Sigmoid colon (tissue), 7 donors: Measurements from ENCODE around the gene LRP1B. TPM values are rescaled to one million over a fixed set of nuclear protein-coding genes. Genes with fewer than 3 reads are reported as not detected.

Source experiments
- DNase-seq: peaks from one replicate; pipeline ENCODE4 v3.0.0-alpha.2; 2019
- H3K27ac ChIP-seq, 4 donors: fragments of 200-600 bp; sonication (generic); one replicate each; pipeline ENCODE4 v1.5.1; 2016 to 2019; ENCODE audit warnings: mild to moderate bottlenecking in 1 of 4
- H3K27me3 ChIP-seq, 3 donors: fragments of 200-600 bp; sonication (generic); one replicate each; pipeline ENCODE4 v1.5.1; 2019; ENCODE audit warnings: mild to moderate bottlenecking in 1 of 3
- H3K36me3 ChIP-seq, 4 donors: fragments of 200-600 bp; sonication (generic); one replicate each; pipeline ENCODE4 v1.5.1; 2016 to 2019
- H3K4me1 ChIP-seq, 4 donors: fragments of 200-600 bp; sonication (generic); one replicate each; pipeline ENCODE4 v1.5.1; 2017 to 2019
- H3K4me3 ChIP-seq, 4 donors: fragments of 200-600 bp; sonication (generic); one replicate each; pipeline ENCODE4 v1.5.1; 2017 to 2019; ENCODE audit warnings: mild to moderate bottlenecking in 2 of 4, moderate library complexity in 1 of 4
- H3K9me3 ChIP-seq, 4 donors: fragments of 200-600 bp in 3 of 4; sonication (generic) in 3 of 4; one replicate each; pipeline versions ENCODE4 v1.5.1 to v1.6.1; 2013 to 2019
- CTCF ChIP-seq, 4 experiments: fragments of 450-650 bp in 3 of 4; fragments of 200-600 bp in 1 of 4; IDR thresholded peaks; one replicate each; pipeline ENCODE4 v1.5.1; 2016 to 2019; ENCODE audit warnings: antibody characterized with exemption in 4 of 4, mild to moderate bottlenecking in 3 of 4, moderate library complexity in 2 of 4
- EP300 ChIP-seq, 4 donors: sonication (generic); formaldehyde crosslinking; IDR thresholded peaks; one replicate each; pipeline ENCODE4 v1.6.1; 2017; ENCODE audit warnings: antibody characterized with exemption in 4 of 4
- POLR2A ChIP-seq, 2 donors: fragments of 450-650 bp; IDR thresholded peaks; one replicate each; pipeline ENCODE4 v1.6.1; 2016; ENCODE audit warnings: antibody characterized with exemption in 2 of 2, mild to moderate bottlenecking in 2 of 2, moderate library complexity in 2 of 2
- POLR2AphosphoS5 ChIP-seq, 4 donors: sonication (generic); formaldehyde crosslinking; IDR thresholded peaks; one replicate each; pipeline ENCODE4 v1.6.1; 2017; ENCODE audit warnings: antibody characterized with exemption in 4 of 4
- WGBS, 2 donors: extraction: QIAGEN DNeasy Blood & Tissue Kit; methylation state at CpG; one replicate each; pipeline ENCODE4 v1.1.7; 2013; 5-methylcytosine and 5-hydroxymethylcytosine counted together
- intact Hi-C: fragments of 100-400 bp; cut with DNase I; formaldehyde crosslinking; loops from one replicate; pipeline ENCODE4 v1.15.1; 2023
- polyA plus RNA-seq, 3 donors: library from polyadenylated mRNA; stranded (reverse); fragments of 200-250 nt; gene quantifications; one replicate each; pipeline ENCODE4 v1.2.3, GENCODE V29; 2013
- total RNA-seq, 4 donors: library from RNA; depleted of rRNA; stranded (reverse); fragments of >200 nt; gene quantifications; one replicate each; pipeline ENCODE4 v1.1.0, GENCODE V29; 2016
- donor health status: healthy with polysubstance abuse.
- donor health status: Bipolar disorder and iron deficiency.
- donor health status: healthy.

The LRP1B gene
- total and polyA plus RNA-seq, 7 donors: 0.06 to 5.1 (median 2.0) TPM; not detected in 1

- 76 to 83% methylated on average over 6 of the region's 6 CpGs for WGBS, 2 donors
- no peaks in the 10 kb centered on the region for H3K36me3 ChIP-seq
Observed at GRCh38 chr2:141770530-141770929, 360.3 kb downstream of the LRP1B start.

GRCh38 chr2:141767691-141768090 lies 363.1 kb downstream of the LRP1B start:
- Histone ChIP-seq H3K27me3 (no peaks in the 10 kb centered on the region), H3K4me3 (no peak overlapping the region), H3K27ac (no peak overlapping the region), H3K36me3 (no peaks in the 10 kb centered on the region), H3K9me3 (no peaks in the 10 kb centered on the region), H3K4me1 (no peaks in the 10 kb centered on the region)
- TF ChIP-seq POLR2AphosphoS5 (IDR thresholded peaks at IDR 0.05): no peak
- no peak for TF ChIP-seq POLR2A (IDR thresholded peaks at IDR 0.05)
- no peak for TF ChIP-seq CTCF (IDR thresholded peaks at IDR 0.05)
- TF ChIP-seq EP300 (IDR thresholded peaks at IDR 0.05): no peak
- no peak for DNase-seq
- 78 to 83% methylated on average over 1 of the region's 1 CpG for WGBS, 2 donors
- intact Hi-C loops: no loop called here

More at GRCh38 chr2:141770530-141770929, 360.3 kb downstream of the LRP1B start:
- no peak for TF ChIP-seq POLR2AphosphoS5 (IDR thresholded peaks at IDR 0.05)
- no peak for TF ChIP-seq CTCF (IDR thresholded peaks at IDR 0.05)
- TF ChIP-seq EP300 (IDR thresholded peaks at IDR 0.05): no peak
- no peak for TF ChIP-seq POLR2A (IDR thresholded peaks at IDR 0.05)
- Histone ChIP-seq H3K9me3 (no peaks in the 10 kb centered on the region), H3K27ac (no peak overlapping the region), H3K4me1 (no peaks in the 10 kb centered on the region), H3K27me3 (no peaks in the 10 kb centered on the region), H3K4me3 (no peak overlapping the region)
- DNase-seq: no peak
- intact Hi-C loops: no loop called here

GRCh38 chr2:141767051-141767450 lies 363.8 kb downstream of the LRP1B start:
- intact Hi-C loops: no loop called here
- TF ChIP-seq EP300 (IDR thresholded peaks at IDR 0.05): no peak
- TF ChIP-seq POLR2A (IDR thresholded peaks at IDR 0.05): no peak
- no peak for TF ChIP-seq CTCF (IDR thresholded peaks at IDR 0.05)
- TF ChIP-seq POLR2AphosphoS5 (IDR thresholded peaks at IDR 0.05): no peak
- DNase-seq: no peak
- no peaks in the 10 kb centered on the region for H3K27me3 ChIP-seq
- no peaks in the 10 kb centered on the region for H3K9me3 ChIP-seq
- no peak overlapping the region for H3K27ac ChIP-seq
- 72 to 74% methylated on average over 2 of the region's 2 CpGs for WGBS, 2 donors
- H3K4me3 ChIP-seq: no peak overlapping the region
- no peaks in the 10 kb centered on the region for H3K4me1 ChIP-seq
- H3K36me3 ChIP-seq: no peaks in the 10 kb centered on the region

- TF ChIP-seq EP300 (IDR thresholded peaks at IDR 0.05): no peak
- no peak for TF ChIP-seq POLR2AphosphoS5 (IDR thresholded peaks at IDR 0.05)
- TF ChIP-seq CTCF (IDR thresholded peaks at IDR 0.05): no peak
- no peak for TF ChIP-seq POLR2A (IDR thresholded peaks at IDR 0.05)
- H3K27ac ChIP-seq: no peak overlapping the region
Observed at GRCh38 chr2:141766225-141766624, 364.6 kb downstream of the LRP1B start.

GRCh38 chr2:141748616-141749015 lies 382.2 kb downstream of the LRP1B start:
- no peaks in the 10 kb centered on the region for H3K9me3 ChIP-seq
- no peak for DNase-seq
- TF ChIP-seq CTCF (IDR thresholded peaks at IDR 0.05): no peak
- no peak for TF ChIP-seq POLR2AphosphoS5 (IDR thresholded peaks at IDR 0.05)
- TF ChIP-seq POLR2A (IDR thresholded peaks at IDR 0.05): no peak
- no peak for TF ChIP-seq EP300 (IDR thresholded peaks at IDR 0.05)
- no peak overlapping the region for H3K27ac ChIP-seq
- no peaks in the 10 kb centered on the region for H3K4me1 ChIP-seq
- intact Hi-C loops: no loop called here
- H3K27me3 ChIP-seq: no peaks in the 10 kb centered on the region
- no peaks in the 10 kb centered on the region for H3K36me3 ChIP-seq
- no peak overlapping the region for H3K4me3 ChIP-seq
- WGBS, 2 donors: 80 to 85% methylated on average over 1 of the region's 1 CpG

More at GRCh38 chr2:141766225-141766624, 364.6 kb downstream of the LRP1B start:
- no peak overlapping the region for H3K4me3 ChIP-seq
- intact Hi-C loops: no loop called here
- WGBS, 2 donors: 44 to 57% methylated on average over 2 of the region's 2 CpGs
- no peaks in the 10 kb centered on the region for H3K9me3 ChIP-seq
- H3K27me3 ChIP-seq: no peaks in the 10 kb centered on the region
- no peak for DNase-seq
- H3K36me3 ChIP-seq: no peaks in the 10 kb centered on the region
- H3K4me1 ChIP-seq: no peaks in the 10 kb centered on the region
